ENCODE results near the gene ALAS1.
"Not testable (repeated sequence)": the region's sequence is repeated elsewhere in the genome, so short reads cannot be mapped to it uniquely, and the experiment has no call there.

The ALAS1 gene

GRCh38 chr3:52197842-52198625, at the start of gene ALAS1:
Gene ALAS1, plus strand, starts transcription at chr3:52198160. Its CDS starts 1,082 bp downstream, at chr3:52199242.
- peak; percentile 86 for DNase-seq (ENCODE audit: low read depth)
- no peak for TF ChIP-seq CTCF (IDR thresholded peaks at IDR 0.05; ENCODE audit: low read length, missing control alignments)

GRCh38 chr3:52149021-52149420, 48.9 kb upstream of the ALAS1 start:
- TF ChIP-seq CTCF (IDR thresholded peaks at IDR 0.05; ENCODE audit: low read length, missing control alignments): no peak
- H3K4me3 ChIP-seq (replicated peaks; ENCODE audit: low read depth, low read length): no peak overlapping the region
- no peak for DNase-seq (ENCODE audit: low read depth)

More at GRCh38 chr3:52197842-52198625, at the start of gene ALAS1:
- peak within 1 kb of the TSS; percentile 90 for H3K4me3 ChIP-seq (replicated peaks; ENCODE audit: low read depth, low read length)

- DNase-seq (ENCODE audit: low read depth): no peak
- no peak overlapping the region for H3K4me3 ChIP-seq (replicated peaks; ENCODE audit: low read depth, low read length)
- no peak for TF ChIP-seq CTCF (IDR thresholded peaks at IDR 0.05; ENCODE audit: low read length, missing control alignments)
Observed at GRCh38 chr3:52149726-52150125, 48.2 kb upstream of the ALAS1 start.

GRCh38 chr3:52150357-52150756, 47.6 kb upstream of the ALAS1 start:
- no peak overlapping the region for H3K4me3 ChIP-seq (replicated peaks; ENCODE audit: low read depth, low read length)
- DNase-seq (ENCODE audit: low read depth): no peak
- TF ChIP-seq CTCF (IDR thresholded peaks at IDR 0.05; ENCODE audit: low read length, missing control alignments): no peak

- no peak for TF ChIP-seq CTCF (IDR thresholded peaks at IDR 0.05; ENCODE audit: low read length, missing control alignments)
Observed at GRCh38 chr3:52150860-52151259, 47.1 kb upstream of the ALAS1 start.

GRCh38 chr3:52151991-52152390, 46.0 kb upstream of the ALAS1 start:
- not testable (repeated sequence) for DNase-seq (ENCODE audit: low read depth); H3K4me3 ChIP-seq (replicated peaks; ENCODE audit: low read depth, low read length)

More at GRCh38 chr3:52150860-52151259, 47.1 kb upstream of the ALAS1 start:
- no peak overlapping the region for H3K4me3 ChIP-seq (replicated peaks; ENCODE audit: low read depth, low read length)
- DNase-seq (ENCODE audit: low read depth): no peak

GRCh38 chr3:52153389-52154096, 44.4 kb upstream of the ALAS1 start:
- no peak for TF ChIP-seq CTCF (IDR thresholded peaks at IDR 0.05; ENCODE audit: low read length, missing control alignments)
- no peak for DNase-seq (ENCODE audit: low read depth)
- H3K4me3 ChIP-seq (replicated peaks; ENCODE audit: low read depth, low read length): peak overlapping the region; percentile 75
